ENCODE data around the gene PKHD1.

PKHD1 gene

DNA sequence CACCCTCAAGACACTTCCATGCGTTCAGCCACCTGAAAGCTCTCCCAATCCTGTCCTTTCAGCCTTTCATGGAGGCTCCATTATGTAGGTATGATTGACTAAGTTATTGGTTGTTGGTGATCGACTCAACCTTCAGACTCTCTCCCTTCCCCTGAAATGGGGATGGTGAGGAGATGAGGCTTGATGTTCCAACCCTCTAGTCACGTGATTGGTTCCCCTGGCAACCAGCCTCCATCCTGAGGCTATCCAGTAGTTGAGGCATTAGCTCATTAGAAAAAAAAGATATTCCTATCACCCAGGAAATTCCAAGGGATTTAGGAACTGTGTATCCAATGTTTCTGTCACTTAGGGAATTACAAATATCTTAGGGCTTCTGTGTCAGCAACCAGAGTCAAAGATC lies 426.6 kb downstream of the PKHD1 start:
- TF ChIP-seq, protein P1, sequence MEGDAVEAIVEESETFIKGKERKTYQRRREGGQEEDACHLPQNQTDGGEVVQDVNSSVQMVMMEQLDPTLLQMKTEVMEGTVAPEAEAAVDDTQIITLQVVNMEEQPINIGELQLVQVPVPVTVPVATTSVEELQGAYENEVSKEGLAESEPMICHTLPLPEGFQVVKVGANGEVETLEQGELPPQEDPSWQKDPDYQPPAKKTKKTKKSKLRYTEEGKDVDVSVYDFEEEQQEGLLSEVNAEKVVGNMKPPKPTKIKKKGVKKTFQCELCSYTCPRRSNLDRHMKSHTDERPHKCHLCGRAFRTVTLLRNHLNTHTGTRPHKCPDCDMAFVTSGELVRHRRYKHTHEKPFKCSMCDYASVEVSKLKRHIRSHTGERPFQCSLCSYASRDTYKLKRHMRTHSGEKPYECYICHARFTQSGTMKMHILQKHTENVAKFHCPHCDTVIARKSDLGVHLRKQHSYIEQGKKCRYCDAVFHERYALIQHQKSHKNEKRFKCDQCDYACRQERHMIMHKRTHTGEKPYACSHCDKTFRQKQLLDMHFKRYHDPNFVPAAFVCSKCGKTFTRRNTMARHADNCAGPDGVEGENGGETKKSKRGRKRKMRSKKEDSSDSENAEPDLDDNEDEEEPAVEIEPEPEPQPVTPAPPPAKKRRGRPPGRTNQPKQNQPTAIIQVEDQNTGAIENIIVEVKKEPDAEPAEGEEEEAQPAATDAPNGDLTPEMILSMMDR (IDR thresholded peaks at IDR 0.05; ENCODE audit: insufficient read depth, low read length), result no peak
- TF ChIP-seq SPI1 (IDR thresholded peaks at IDR 0.05; ENCODE audit: borderline replicate concordance, low read depth) (no peak), POLR2AphosphoS5 (IDR thresholded peaks at IDR 0.05; ENCODE audit: low read depth) (no peak), GABPA (IDR thresholded peaks at IDR 0.05; ENCODE audit: low read depth) (no peak)
- TF ChIP-seq, protein P2, sequence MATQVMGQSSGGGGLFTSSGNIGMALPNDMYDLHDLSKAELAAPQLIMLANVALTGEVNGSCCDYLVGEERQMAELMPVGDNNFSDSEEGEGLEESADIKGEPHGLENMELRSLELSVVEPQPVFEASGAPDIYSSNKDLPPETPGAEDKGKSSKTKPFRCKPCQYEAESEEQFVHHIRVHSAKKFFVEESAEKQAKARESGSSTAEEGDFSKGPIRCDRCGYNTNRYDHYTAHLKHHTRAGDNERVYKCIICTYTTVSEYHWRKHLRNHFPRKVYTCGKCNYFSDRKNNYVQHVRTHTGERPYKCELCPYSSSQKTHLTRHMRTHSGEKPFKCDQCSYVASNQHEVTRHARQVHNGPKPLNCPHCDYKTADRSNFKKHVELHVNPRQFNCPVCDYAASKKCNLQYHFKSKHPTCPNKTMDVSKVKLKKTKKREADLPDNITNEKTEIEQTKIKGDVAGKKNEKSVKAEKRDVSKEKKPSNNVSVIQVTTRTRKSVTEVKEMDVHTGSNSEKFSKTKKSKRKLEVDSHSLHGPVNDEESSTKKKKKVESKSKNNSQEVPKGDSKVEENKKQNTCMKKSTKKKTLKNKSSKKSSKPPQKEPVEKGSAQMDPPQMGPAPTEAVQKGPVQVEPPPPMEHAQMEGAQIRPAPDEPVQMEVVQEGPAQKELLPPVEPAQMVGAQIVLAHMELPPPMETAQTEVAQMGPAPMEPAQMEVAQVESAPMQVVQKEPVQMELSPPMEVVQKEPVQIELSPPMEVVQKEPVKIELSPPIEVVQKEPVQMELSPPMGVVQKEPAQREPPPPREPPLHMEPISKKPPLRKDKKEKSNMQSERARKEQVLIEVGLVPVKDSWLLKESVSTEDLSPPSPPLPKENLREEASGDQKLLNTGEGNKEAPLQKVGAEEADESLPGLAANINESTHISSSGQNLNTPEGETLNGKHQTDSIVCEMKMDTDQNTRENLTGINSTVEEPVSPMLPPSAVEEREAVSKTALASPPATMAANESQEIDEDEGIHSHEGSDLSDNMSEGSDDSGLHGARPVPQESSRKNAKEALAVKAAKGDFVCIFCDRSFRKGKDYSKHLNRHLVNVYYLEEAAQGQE (IDR thresholded peaks at IDR 0.05; ENCODE audit: insufficient replicate concordance, low read depth), result no peak
- no peak for DNase-seq (ENCODE audit: low read depth in 1 of 2, low spot score in 1 of 2)
- no peak overlapping the region for H3K4me3 ChIP-seq (replicated peaks; ENCODE audit: insufficient read depth, low read length)
- no peak overlapping the region for H3K27ac ChIP-seq (replicated peaks)
- H3K27me3 ChIP-seq (ENCODE audit: insufficient read depth, poor library complexity, severe bottlenecking), result no peaks in the 10 kb centered on the region

DNA sequence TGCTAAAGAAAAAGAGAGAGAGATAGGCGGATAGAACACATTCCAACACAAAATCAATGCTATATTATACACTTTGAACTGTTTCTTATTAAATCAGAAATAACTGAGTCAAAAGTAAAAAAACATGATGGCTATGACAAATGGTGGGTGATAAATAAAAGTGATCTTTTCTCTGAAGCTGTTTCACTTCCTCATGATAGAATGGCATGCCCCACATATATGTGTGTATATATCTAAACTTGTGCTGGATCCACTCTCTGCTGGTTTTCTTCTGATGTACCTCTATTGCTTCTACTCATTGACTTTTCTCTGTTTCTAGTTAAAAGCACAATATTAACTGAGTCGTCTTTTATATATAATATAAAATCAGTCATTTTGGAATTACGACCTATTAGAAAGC lies 429.9 kb downstream of the PKHD1 start:
- Histone ChIP-seq H3K27me3 (ENCODE audit: insufficient read depth, poor library complexity, severe bottlenecking) (no peaks in the 10 kb centered on the region), H3K4me3 (replicated peaks; ENCODE audit: insufficient read depth, low read length) (no peak overlapping the region), H3K27ac (replicated peaks) (no peak overlapping the region)
- no peak for TF ChIP-seq POLR2AphosphoS5 (IDR thresholded peaks at IDR 0.05; ENCODE audit: low read depth)
- no peak for TF ChIP-seq GABPA (IDR thresholded peaks at IDR 0.05; ENCODE audit: low read depth)
- TF ChIP-seq, protein P1 (IDR thresholded peaks at IDR 0.05; ENCODE audit: insufficient read depth, low read length), result no peak
- DNase-seq (ENCODE audit: low read depth in 1 of 2, low spot score in 1 of 2), result no peak

DNA sequence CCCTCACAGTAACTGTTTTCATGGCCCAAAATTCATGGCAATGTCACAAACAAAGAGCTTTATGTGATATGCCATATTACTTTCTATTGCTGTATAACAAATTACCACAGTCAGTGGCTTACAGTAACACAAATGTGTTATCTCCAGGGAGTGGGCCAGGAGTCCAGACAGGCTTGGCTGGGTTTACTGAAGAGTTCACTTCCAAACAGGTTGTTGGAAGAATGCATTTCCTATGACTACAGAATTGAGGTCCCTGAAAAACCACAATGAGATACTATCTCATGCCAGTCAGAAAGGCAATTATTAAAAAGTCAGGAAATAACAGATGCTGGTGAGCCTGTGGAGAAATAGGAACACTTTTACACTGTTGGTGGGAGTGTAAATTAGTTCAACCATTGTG lies 431.9 kb downstream of the PKHD1 start:
- no peak for DNase-seq (ENCODE audit: low read depth in 1 of 2, low spot score in 1 of 2)
- Histone ChIP-seq H3K4me3 (replicated peaks; ENCODE audit: insufficient read depth, low read length) (no peak overlapping the region), H3K27ac (replicated peaks) (no peak overlapping the region), H3K27me3 (ENCODE audit: insufficient read depth, poor library complexity, severe bottlenecking) (no peaks in the 10 kb centered on the region)
- TF ChIP-seq SPI1 (IDR thresholded peaks at IDR 0.05; ENCODE audit: borderline replicate concordance, low read depth) (no peak), GABPA (IDR thresholded peaks at IDR 0.05; ENCODE audit: low read depth) (no peak), POLR2AphosphoS5 (IDR thresholded peaks at IDR 0.05; ENCODE audit: low read depth) (no peak)
- TF ChIP-seq, protein P2 (IDR thresholded peaks at IDR 0.05; ENCODE audit: insufficient replicate concordance, low read depth), result no peak
- TF ChIP-seq, protein P1 (IDR thresholded peaks at IDR 0.05; ENCODE audit: insufficient read depth, low read length), result no peak

DNA sequence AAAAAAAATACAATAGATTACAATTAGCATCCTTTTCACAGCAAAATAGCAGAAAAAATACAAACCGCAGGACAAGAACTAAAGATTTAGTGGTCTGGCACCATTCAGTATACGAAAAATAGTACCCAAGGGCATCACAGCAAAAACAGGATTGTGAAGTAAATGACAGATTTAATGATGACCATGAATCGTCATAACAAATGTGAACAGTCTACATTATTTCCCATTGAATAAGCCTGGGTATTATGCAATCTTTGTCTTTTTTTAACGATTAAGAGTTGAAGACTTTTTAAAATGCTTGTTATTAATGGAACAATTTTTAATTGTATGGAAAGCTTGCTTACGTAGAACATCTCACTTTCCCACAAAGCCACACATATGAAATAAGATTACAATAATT lies 432.8 kb downstream of the PKHD1 start:
- no peak for DNase-seq (ENCODE audit: low read depth in 1 of 2, low spot score in 1 of 2)
- H3K27ac ChIP-seq (replicated peaks), result no peak overlapping the region
- H3K4me3 ChIP-seq (replicated peaks; ENCODE audit: insufficient read depth, low read length), result no peak overlapping the region
- no peak for TF ChIP-seq SPI1 (IDR thresholded peaks at IDR 0.05; ENCODE audit: borderline replicate concordance, low read depth)
- TF ChIP-seq, protein P2 (IDR thresholded peaks at IDR 0.05; ENCODE audit: insufficient replicate concordance, low read depth), result no peak
- TF ChIP-seq POLR2AphosphoS5 (IDR thresholded peaks at IDR 0.05; ENCODE audit: low read depth), result no peak
- TF ChIP-seq, protein P1 (IDR thresholded peaks at IDR 0.05; ENCODE audit: insufficient read depth, low read length), result no peak
- no peak for TF ChIP-seq GABPA (IDR thresholded peaks at IDR 0.05; ENCODE audit: low read depth)
- H3K27me3 ChIP-seq (ENCODE audit: insufficient read depth, poor library complexity, severe bottlenecking), result no peaks in the 10 kb centered on the region

Measured in HL-60 (cell line).